MV-4-11 (cell line): ENCODE measurements around the gene PSMB1.
A peak's percentile ranks its signal among the peaks of the same experiment; 100 is the strongest.
"Not testable (repeated sequence)": the region's sequence is repeated elsewhere in the genome, so short reads cannot be mapped to it uniquely, and the experiment has no call there.

ENCODE experiments used
- DNase-seq: peaks from one replicate; lab custom pipeline; 2025; lab: John Stamatoyannopoulos, UW

Gene PSMB1

DNA sequence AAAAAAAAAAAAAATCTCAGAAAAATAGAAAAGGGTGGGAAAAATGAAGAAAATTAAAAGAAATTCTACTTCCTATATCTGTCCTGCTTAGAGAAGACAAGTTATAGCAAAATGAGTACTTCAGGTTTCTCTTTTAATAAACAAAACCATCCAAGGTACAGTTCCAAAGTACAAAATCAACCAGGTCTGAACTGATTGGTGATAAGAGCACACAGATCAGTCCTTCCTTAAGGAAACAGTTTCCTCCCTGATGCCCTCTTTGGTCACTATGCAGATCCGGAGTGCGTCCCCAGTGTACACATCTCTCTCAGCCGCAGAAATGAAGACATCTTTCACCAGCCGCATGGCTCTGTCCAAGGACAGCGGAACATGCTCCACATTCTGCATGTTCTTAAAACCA lies 18.1 kb downstream of the PSMB1 start:
- DNase-seq, result no peak

DNA sequence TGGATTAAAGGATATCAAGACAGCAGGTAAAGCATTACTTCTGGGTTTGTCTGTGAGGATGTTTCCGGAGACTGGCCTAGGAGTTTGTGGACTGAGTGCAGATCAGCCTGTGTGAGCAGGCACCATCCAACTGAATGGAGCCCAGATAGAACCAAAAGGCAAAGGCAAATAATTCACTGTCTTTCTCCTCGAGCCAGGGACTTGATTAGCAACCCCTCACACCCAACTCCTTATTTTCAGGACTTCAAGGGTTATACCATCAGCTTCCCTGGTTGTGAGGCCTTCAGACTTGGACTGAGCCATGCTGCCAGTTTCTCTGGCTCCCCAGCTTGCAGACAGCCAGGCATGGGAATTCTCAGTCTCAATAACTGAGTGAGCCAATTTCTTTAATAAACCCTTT lies 19.3 kb downstream of the PSMB1 start:
- no peak for DNase-seq

DNA sequence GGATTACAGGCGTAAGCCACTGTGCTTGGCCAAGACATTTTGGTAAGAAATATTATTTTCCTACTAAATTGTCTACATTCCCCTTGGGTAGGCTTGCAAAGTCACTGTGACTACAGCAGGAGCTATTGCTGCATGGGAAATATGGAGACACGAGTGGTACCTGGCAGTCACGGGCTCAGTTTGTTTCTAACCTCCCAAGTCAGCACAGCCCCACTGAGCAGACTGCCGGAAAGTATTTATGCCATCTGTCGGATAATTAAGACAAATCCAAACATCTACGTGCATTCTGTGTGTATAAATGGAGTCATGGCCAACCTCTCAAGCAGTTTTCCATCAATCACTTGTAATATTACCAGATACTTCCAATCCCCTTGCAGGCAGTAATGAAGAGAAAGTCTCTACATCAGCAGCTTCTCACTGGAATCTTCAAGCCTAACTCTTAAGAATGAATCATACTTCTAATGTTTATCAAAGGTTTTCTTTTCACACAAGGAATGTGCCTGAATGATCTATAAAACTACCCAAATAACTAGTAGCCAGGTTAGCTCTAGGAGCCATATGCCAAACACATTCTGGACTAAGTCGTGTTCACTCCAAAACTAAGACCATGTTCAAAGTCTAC lies 20.1 kb downstream of the PSMB1 start:
- DNase-seq, result no peak

DNA sequence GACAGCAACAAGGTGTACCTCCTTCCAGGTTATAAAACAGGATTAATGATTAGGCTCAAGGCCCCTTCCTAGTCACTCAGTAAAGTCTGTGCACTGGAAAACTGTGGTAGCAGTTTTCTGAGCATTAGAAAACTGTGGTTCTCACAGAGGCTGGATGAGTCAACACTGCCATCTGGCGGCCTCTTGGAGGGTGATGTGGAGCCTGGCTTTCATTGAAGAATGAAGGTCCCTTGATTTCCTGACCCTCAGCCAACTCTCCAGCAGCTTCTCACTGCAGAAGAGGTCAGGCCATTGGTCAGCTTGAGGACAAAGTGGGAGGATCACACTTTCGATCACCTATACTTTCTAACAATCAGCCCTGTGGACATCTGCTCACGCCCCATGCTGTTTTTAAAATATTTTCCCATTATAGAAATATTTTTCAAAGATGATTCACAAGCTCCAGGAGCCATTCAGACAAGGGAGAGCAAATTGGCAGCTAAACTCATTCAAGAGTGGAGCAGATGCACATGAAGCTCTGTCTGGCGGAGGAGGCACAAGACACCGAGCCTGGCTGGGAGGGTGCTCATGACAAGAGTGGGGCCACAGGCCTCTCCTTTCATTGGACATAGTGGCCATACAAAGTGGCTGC lies 23.2 kb downstream of the PSMB1 start:
- DNase-seq, result peak; percentile 44

DNA sequence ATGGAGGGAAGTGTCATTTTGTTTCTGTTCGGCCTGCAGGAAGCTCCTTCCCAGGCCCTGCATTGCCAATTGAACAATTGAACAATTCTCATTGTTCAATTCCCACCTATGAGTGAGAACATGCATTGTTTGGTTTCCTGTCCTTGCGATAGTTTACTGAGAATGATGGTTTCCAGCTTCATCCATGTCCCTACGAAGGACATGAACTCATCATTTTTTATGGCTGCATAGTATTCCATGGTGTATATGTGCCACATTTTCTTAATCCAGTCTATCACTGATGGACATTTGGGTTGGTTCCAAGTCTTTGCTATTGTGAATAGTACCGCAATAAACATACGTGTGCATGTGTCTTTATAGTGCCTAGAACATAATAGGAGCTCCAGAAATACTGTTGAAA lies 25.1 kb downstream of the PSMB1 start:
- not testable (repeated sequence) for DNase-seq

GRCh38 chr6:170525795-170526194 lies 27.3 kb downstream of the PSMB1 start:
- no peak for DNase-seq

DNA sequence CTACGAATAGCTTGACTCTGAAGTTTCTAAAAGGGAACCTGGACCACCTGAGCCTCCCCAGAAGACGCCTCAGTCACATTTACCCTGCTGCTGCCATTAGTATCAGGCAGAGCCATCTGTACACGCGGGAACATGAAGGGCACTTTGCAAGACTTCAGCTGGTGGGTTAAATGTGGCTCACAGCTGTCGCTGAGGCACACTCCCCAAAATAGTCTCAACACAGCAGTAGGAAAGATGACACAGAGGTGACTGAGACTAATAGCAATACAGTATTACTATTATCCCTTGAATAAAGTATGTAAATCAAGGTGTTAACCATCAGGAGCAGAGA lies 29.0 kb downstream of the PSMB1 start:
- no peak for DNase-seq

GRCh38 chr6:170523256-170524171 lies 29.6 kb downstream of the PSMB1 start:
- no peak for DNase-seq

GRCh38 chr6:170522565-170523183 lies 30.4 kb downstream of the PSMB1 start:
- no peak for DNase-seq

DNA sequence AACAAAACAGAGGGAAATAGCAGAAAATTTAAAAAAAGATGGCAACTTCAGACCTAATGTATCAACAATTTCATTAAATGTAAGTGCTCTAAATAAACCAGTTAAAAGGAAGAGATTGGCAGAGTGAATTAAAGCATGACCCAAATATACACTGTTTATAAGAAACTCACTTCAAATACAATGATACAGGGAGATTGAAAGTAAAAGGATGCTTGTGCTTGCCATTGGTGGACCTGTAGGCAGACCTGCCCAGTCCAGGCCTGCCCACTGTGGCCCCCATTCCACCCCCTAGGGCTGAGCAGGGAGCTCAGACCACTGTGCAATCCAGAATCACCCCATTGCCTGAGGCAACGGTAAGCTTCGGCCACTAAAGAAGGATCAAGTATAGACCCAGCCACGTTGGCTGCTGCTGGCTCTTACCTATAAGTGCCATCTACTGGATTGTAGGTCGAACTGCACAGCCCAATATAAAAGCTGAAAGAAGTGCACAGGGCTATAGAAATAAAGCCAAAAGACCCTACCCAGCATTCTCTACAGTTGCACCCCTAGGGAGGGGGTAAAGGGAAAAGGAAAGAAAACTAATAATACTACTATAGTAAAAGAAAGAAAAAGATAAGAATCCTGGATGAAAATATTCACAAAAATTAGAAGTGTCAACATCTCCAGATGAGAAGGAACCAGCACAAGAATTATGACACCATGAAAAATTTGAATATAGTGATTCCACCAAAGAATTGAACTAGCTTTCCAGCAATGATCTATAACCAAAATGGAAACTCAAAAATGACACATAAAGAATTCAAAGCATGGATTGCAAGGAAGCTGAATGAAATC lies 36.1 kb downstream of the PSMB1 start:
- peak; percentile 64 for DNase-seq

DNA sequence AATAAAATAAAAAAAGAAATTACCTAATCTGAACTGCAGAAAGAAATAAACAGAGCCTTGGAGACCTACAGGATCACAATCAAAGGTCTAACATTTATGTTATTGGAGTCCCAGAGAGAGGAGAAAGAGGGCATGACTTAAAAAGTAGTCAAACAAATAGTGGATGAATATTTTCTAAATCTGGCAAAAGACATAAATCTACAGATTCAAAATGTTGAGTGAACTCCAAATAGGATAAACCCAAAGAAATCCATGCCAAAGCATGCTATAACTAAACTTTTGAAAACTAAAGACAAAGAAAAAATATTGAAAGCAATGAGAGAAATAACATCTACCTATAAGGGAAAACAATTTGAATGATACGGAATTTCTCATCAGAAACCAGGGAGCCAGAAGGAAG lies 38.2 kb downstream of the PSMB1 start:
- no peak for DNase-seq

DNA sequence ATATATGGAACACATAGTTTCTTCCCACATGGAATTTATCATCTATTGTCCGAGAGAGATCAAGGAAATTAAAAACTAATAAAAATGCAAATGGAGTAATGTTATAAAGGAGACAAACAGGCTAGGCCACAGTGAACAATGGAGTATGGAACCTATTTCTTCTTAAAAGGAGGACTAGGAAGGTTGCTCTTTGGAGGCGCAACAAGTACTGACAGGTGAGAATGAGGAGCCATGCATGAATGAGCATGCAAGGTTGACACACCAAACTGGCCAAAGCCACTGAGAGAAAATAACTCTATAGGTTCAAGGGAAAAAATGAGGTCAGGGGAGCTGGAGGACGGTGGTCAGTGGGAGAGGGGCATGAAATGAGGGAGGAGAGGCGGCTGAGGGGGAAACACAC lies 40.9 kb downstream of the PSMB1 start:
- DNase-seq, result no peak

DNA sequence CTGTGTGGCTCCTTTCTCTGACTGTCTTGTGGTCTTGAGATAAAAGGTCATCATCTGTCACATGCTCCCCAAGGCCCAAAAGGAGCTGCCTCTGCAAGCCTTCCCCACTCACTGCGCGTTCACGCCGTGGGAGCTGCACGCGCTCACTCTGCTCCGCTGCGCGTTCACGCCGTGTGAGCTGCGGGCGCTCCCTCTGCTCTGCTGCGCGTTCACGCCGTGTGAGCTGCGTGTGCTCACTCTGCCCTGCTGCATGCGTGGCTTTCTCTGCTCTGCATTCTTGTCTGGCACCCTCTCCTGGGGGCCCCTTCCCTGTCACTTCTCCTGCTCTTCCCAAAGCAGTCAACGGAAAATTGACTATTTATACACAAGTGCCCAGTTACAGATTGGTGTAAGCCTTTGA lies 42.5 kb downstream of the PSMB1 start:
- no peak for DNase-seq

DNA sequence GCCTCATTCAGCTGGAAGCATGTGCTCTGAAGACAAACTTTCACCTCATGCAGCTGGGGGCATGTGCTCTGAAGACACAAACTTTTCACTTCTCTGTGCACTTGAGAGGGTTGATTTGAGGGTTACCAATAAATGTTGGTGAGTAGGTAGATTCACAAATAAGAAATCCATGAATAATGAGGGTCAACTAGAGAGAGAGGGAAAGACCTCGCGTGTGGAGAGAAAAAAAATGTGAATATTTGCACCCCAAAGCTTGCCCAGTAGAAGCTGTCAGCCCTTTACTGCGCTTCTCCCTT lies 43.4 kb downstream of the PSMB1 start:
- no peak for DNase-seq

DNA sequence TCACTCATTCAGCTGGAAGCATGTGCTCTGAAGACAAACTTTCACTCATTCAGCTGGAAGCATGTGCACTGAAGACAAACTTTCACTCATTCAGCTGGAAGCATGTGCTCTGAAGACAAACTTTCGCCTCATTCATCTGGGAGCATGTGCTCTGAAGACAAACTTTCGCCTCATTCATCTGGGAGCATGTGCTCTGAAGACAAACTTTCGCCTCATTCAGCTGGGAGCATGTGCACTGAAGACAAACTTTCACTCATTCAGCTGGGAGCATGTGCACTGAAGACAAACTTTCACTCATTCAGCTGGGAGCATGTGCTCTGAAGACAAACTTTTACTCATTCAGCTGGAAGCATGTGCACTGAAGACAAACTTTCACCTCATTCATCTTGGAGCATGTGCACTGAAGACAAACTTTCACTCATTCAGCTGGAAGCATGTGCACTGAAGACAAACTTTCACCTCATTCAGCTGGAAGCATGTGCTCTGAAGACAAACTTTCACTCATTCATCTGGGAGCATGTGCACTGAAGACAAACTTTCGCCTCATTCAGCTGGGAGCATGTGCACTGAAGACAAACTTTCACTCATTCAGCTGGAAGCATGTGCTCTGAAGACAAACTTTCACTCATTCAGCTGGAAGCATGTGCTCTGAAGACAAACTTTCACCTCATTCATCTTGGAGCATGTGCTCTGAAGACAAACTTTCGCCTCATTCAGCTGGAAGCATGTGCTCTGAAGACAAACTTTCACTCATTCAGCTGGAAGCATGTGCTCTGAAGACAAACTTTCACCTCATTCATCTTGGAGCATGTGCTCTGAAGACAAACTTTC lies 44.0 kb downstream of the PSMB1 start:
- not testable (repeated sequence) for DNase-seq

DNA sequence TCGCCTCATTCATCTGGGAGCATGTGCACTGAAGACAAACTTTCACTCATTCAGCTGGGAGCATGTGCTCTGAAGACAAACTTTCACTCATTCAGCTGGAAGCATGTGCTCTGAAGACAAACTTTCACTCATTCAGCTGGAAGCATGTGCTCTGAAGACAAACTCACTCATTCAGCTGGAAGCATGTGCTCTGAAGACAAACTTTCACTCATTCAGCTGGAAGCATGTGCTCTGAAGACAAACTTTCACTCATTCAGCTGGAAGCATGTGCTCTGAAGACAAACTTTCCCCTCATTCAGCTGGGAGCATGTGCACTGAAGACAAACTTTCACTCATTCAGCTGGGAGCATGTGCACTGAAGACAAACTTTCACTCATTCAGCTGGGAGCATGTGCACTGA lies 44.8 kb downstream of the PSMB1 start:
- DNase-seq, result not testable (repeated sequence)

GRCh38 chr6:170507728-170508127 lies 45.4 kb downstream of the PSMB1 start:
- DNase-seq, result not testable (repeated sequence)

GRCh38 chr6:170506446-170506845 lies 46.7 kb downstream of the PSMB1 start:
- no peak for DNase-seq

- no peak for DNase-seq
These were observed 47.8 kb downstream of the PSMB1 start for GRCh38 chr6:170505306-170505705.

DNA sequence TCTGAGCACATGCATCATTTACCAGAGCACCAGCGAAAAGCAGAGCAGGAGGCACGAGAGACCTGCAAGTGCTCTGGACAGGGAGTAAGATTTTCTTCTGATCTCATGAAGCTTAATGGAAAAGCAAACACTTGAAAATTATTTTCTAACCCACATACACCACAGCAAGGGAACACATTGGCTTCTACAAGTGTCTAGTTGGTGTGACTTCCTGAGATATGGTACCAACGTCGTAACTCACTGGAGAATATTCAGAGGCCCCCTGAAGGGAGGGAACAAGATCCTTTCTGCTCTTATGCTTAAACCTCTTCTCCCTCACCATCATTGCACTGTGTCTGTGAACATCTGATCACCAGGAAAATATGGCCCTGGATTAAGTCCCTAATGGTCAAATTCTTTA lies 48.6 kb downstream of the PSMB1 start:
- no peak for DNase-seq

GRCh38 chr6:170503414-170503761 lies 49.7 kb downstream of the PSMB1 start:
- no peak for DNase-seq
